PC-9 (cell line): ENCODE data around the gene CAPN13. TPM values are rescaled to one million over a fixed set of nuclear protein-coding genes. Genes with fewer than 3 reads are reported as not detected.

ENCODE experiments used
- BruUV-seq: library from RNA; stranded (reverse); fragments of 400-500 nt; replicated peaks from 2 replicates; lab custom pipeline; 2021; lab: Mats Ljungman, UMichigan
- CTCF ChIA-PET: fragments of 300-600 bp; sonication (Branson Sonifier 250); formaldehyde crosslinking; loops from one replicate; lab custom pipeline; 2022; ENCODE audit warnings: antibody characterized with exemption; lab: Charles Lee
- POLR2A ChIA-PET: fragments of 300-600 bp; sonication (Branson Sonifier 250); formaldehyde crosslinking; loops from one replicate; lab custom pipeline; 2022; ENCODE audit warnings: antibody characterized with exemption; ENCODE audit not compliant: unreplicated experiment; lab: Charles Lee
- DNase-seq, 2 experiments: peaks; one replicate each; pipeline versions ENCODE4 v3.0.0 to v3.0.0-alpha.2; 2015 to 2022; ENCODE audit warnings: mixed read lengths in 1 of 2
- H2AFZ ChIP-seq: fragments of 200-600 bp; sonication (generic); 2 replicates; pipeline ENCODE4 v1.8.1; 2017; ENCODE audit warnings: antibody characterized with exemption
- H3F3A ChIP-seq: fragments of 200-600 bp; sonication (generic); 2 replicates; pipeline ENCODE4 v1.8.1; 2017; ENCODE audit warnings: antibody characterized with exemption, mild to moderate bottlenecking, low read depth; ENCODE audit not compliant: insufficient read depth
- H3K27ac ChIP-seq: fragments of 200-600 bp; sonication (generic); 2 replicates; pipeline ENCODE4 v1.6.1; 2016; ENCODE audit warnings: mixed run types
- H3K27me3 ChIP-seq: fragments of 200-600 bp; sonication (generic); 2 replicates; pipeline ENCODE4 v1.6.1; 2016; ENCODE audit warnings: low read depth, mixed run types; ENCODE audit not compliant: insufficient read depth
- H3K36me3 ChIP-seq: fragments of 200-600 bp; sonication (generic); 2 replicates; pipeline ENCODE4 v1.6.1; 2016; ENCODE audit warnings: low read depth, mixed run types
- H3K4me1 ChIP-seq: fragments of 200-600 bp; sonication (generic); replicated peaks from 2 replicates; pipeline ENCODE4 v1.6.1; 2016; ENCODE audit warnings: mixed run types; ENCODE audit not compliant: insufficient read depth
- H3K4me2 ChIP-seq: fragments of 200-600 bp; sonication (generic); 2 replicates; pipeline ENCODE4 v1.6.1; 2017; ENCODE audit warnings: mixed run types
- H3K4me3 ChIP-seq: fragments of 200-600 bp; sonication (generic); 2 replicates; pipeline ENCODE4 v1.6.1; 2016; ENCODE audit warnings: mixed run types
- H3K79me2 ChIP-seq: fragments of 200-600 bp; sonication (generic); 2 replicates; pipeline ENCODE4 v1.6.1; 2017; ENCODE audit warnings: low read depth, mixed run types
- H3K9me2 ChIP-seq: fragments of 200-600 bp; sonication (generic); 2 replicates; pipeline ENCODE4 v1.8.1; 2017; ENCODE audit warnings: mild to moderate bottlenecking; ENCODE audit not compliant: insufficient read depth
- H3K9me3 ChIP-seq: fragments of 200-600 bp; sonication (generic); 2 replicates; pipeline ENCODE4 v1.8.1; 2016; ENCODE audit warnings: low read depth; ENCODE audit not compliant: insufficient read depth
- H4K20me1 ChIP-seq: fragments of 200-600 bp; sonication (generic); 2 replicates; pipeline ENCODE4 v1.8.1; 2017; ENCODE audit not compliant: insufficient read depth
- CTCF ChIP-seq: fragments of 200-600 bp; sonication (generic); conservative IDR thresholded peaks from 2 replicates; pipeline ENCODE4 v1.6.1; 2017; ENCODE audit warnings: mixed run types, antibody characterized with exemption, mild to moderate bottlenecking, moderate library complexity
- EZH2 ChIP-seq: fragments of 200-600 bp; sonication (generic); IDR thresholded peaks from 2 replicates; pipeline ENCODE4 v1.8.0; 2017; ENCODE audit warnings: antibody characterized with exemption, low read depth
- intact Hi-C: fragments of 100-400 bp; cut with micrococcal nuclease; formaldehyde crosslinking; loops from one replicate; pipeline ENCODE4 v1.10.0; 2022; ENCODE audit not compliant: unreplicated experiment
- total RNA-seq: library from RNA; stranded (reverse); gene quantifications from 2 replicates; pipeline ENCODE4 v1.2.3, GENCODE V29; 2021

CAPN13 gene
- total RNA-seq, 1 experiment from 2014 or later: 1.5 TPM

- Histone ChIP-seq H3K9me3 (no peaks in the 10 kb centered on the region), H3K27ac (no peak overlapping the region), H3K9me2 (no peaks in the 10 kb centered on the region), H4K20me1 (no peaks in the 10 kb centered on the region), H3K36me3 (no peaks in the 10 kb centered on the region), H3F3A (no peaks in the 10 kb centered on the region), H3K4me1 (no peaks in the 10 kb centered on the region), H2AFZ (no peak overlapping the region), H3K4me2 (no peak overlapping the region), H3K4me3 (no peak overlapping the region), H3K79me2 (no peaks in the 10 kb centered on the region), H3K27me3 (peaks cover 4% of the 10 kb centered on the region; the same call in 1 of the 2 replicates)
- intact Hi-C loops: no loop called here
- TF ChIP-seq EZH2: no peak
- no peak for TF ChIP-seq CTCF
- POLR2A ChIA-PET: no interaction called here
- CTCF ChIA-PET: no interaction called here
- DNase-seq: no peak
- no TSS peak for BruUV-seq
Observed at GRCh38 chr2:30694286-30695055, 112.8 kb downstream of the CAPN13 start.

GRCh38 chr2:30693821-30694281, 113.4 kb downstream of the CAPN13 start:
- Histone ChIP-seq H2AFZ (no peak overlapping the region), H4K20me1 (no peaks in the 10 kb centered on the region), H3F3A (no peaks in the 10 kb centered on the region), H3K36me3 (no peaks in the 10 kb centered on the region), H3K79me2 (no peaks in the 10 kb centered on the region), H3K9me3 (no peaks in the 10 kb centered on the region), H3K27ac (no peak overlapping the region), H3K4me3 (no peak overlapping the region), H3K27me3 (peaks cover 4% of the 10 kb centered on the region; the same call in 1 of the 2 replicates), H3K4me2 (no peak overlapping the region), H3K9me2 (no peaks in the 10 kb centered on the region), H3K4me1 (no peaks in the 10 kb centered on the region)
- CTCF ChIA-PET: no interaction called here
- no peak for TF ChIP-seq CTCF
- no peak for TF ChIP-seq EZH2
- POLR2A ChIA-PET: no interaction called here
- no peak for DNase-seq
- intact Hi-C loops: no loop called here
- no TSS peak for BruUV-seq

- H3K27ac ChIP-seq: no peak overlapping the region
- peaks cover 4% of the 10 kb centered on the region; the same call in 1 of the 2 replicates for H3K27me3 ChIP-seq
- H3K9me3 ChIP-seq: no peaks in the 10 kb centered on the region
- CTCF ChIA-PET: no interaction called here
- no peaks in the 10 kb centered on the region for H3K79me2 ChIP-seq
- intact Hi-C loops: no loop called here
- no peaks in the 10 kb centered on the region for H3F3A ChIP-seq
- POLR2A ChIA-PET: interaction anchor here (0.6 kb wide), 1 partner anchor 493 kb away, joined by 3 read pairs; no protein-coding TSS in a partner anchor
- H3K36me3 ChIP-seq: no peaks in the 10 kb centered on the region
- no peak overlapping the region for H2AFZ ChIP-seq
- H3K9me2 ChIP-seq: no peaks in the 10 kb centered on the region
- no peak overlapping the region for H3K4me3 ChIP-seq
- DNase-seq: no peak
- no peak for TF ChIP-seq EZH2
- no peak for TF ChIP-seq CTCF
- H3K4me1 ChIP-seq: no peaks in the 10 kb centered on the region
- H3K4me2 ChIP-seq: no peak overlapping the region
- BruUV-seq: no TSS peak
- no peaks in the 10 kb centered on the region for H4K20me1 ChIP-seq
Observed at GRCh38 chr2:30692829-30693275, 114.4 kb downstream of the CAPN13 start.
